Mesenchymal stem cell (in vitro differentiated cells and primary cell): ENCODE measurements around the gene TXNRD3.

Experiments
- DNase-seq: peaks from one replicate; pipeline ENCODE4 v3.0.0-alpha.2; 2013
- H2AFZ ChIP-seq: one replicate; pipeline ENCODE4 v1.6.1; 2013; ENCODE audit warnings: low read depth, mild to moderate bottlenecking, control low read depth, inconsistent platforms, low read length, moderate library complexity
- H2AK5ac ChIP-seq: 2 replicates; pipeline ENCODE4 v1.6.1; 2013; ENCODE audit warnings: low read length, moderate library complexity, mild to moderate bottlenecking, inconsistent platforms; ENCODE audit not compliant: severe bottlenecking
- H2BK120ac ChIP-seq: one replicate; pipeline ENCODE4 v1.6.1; 2013; ENCODE audit warnings: low read depth, mild to moderate bottlenecking, inconsistent platforms, low read length, moderate library complexity
- H2BK12ac ChIP-seq, 2 experiments: one replicate each; pipeline ENCODE4 v1.6.1; 2013; ENCODE audit warnings: inconsistent platforms in 2 of 2, low read length in 2 of 2, mild to moderate bottlenecking in 2 of 2, moderate library complexity in 2 of 2, control low read depth in 1 of 2
- H2BK15ac ChIP-seq: one replicate; pipeline ENCODE4 v1.6.1; 2013; ENCODE audit warnings: mild to moderate bottlenecking, low read depth, inconsistent platforms; ENCODE audit not compliant: poor library complexity, severe bottlenecking
- H2BK5ac ChIP-seq: 2 replicates; pipeline ENCODE4 v1.6.1; 2013; ENCODE audit warnings: low read depth, mild to moderate bottlenecking, low read length, control low read depth, inconsistent platforms; ENCODE audit not compliant: poor library complexity, severe bottlenecking
- H3K14ac ChIP-seq, 2 experiments: one replicate each; pipeline ENCODE4 v1.6.1; 2013; ENCODE audit warnings: inconsistent platforms in 2 of 2, low read length in 2 of 2, control low read depth in 1 of 2, mild to moderate bottlenecking in 1 of 2, moderate library complexity in 1 of 2
- H3K18ac ChIP-seq, 2 experiments: one replicate each; pipeline ENCODE4 v1.6.1; 2013; ENCODE audit warnings: inconsistent platforms in 2 of 2, low read length in 2 of 2, control low read depth in 1 of 2, low read depth in 1 of 2, mild to moderate bottlenecking in 1 of 2
- H3K23ac ChIP-seq, 2 experiments: one replicate each; pipeline ENCODE4 v1.6.1; 2013; ENCODE audit warnings: inconsistent platforms in 2 of 2, low read length in 2 of 2, mild to moderate bottlenecking in 2 of 2, moderate library complexity in 2 of 2, control low read depth in 1 of 2
- H3K27ac ChIP-seq: 2 replicates; pipeline ENCODE4 v1.5.1; 2013; ENCODE audit warnings: mild to moderate bottlenecking, moderate library complexity, low read length, control low read depth, inconsistent platforms; ENCODE audit not compliant: poor library complexity, severe bottlenecking
- H3K27me3 ChIP-seq, 2 experiments: 2 replicates each; pipeline versions ENCODE4 v1.6.1 to v1.7.0; 2013; ENCODE audit warnings: low read length in 2 of 2, mild to moderate bottlenecking in 2 of 2, moderate library complexity in 2 of 2, control low read depth in 1 of 2, inconsistent platforms in 1 of 2; ENCODE audit not compliant: control insufficient read depth in 1 of 2, insufficient read depth in 1 of 2
- H3K36me3 ChIP-seq, 2 experiments: 2 replicates each; pipeline versions ENCODE4 v1.6.1 to v1.7.0; 2013; ENCODE audit warnings: low read length in 2 of 2, control low read depth in 1 of 2, inconsistent platforms in 1 of 2, low read depth in 1 of 2, mild to moderate bottlenecking in 1 of 2; ENCODE audit not compliant: insufficient read depth in 2 of 2, control insufficient read depth in 1 of 2
- H3K4ac ChIP-seq, 2 experiments: one replicate each; pipeline ENCODE4 v1.6.1; 2013; ENCODE audit warnings: inconsistent platforms in 2 of 2, low read length in 2 of 2, mild to moderate bottlenecking in 2 of 2, moderate library complexity in 2 of 2, control low read depth in 1 of 2, low read depth in 1 of 2
- H3K4me1 ChIP-seq: 2 replicates; pipeline ENCODE4 v1.6.1; 2013; ENCODE audit warnings: low read depth, low read length, control low read depth; ENCODE audit not compliant: control insufficient read depth, insufficient read depth
- H3K4me2 ChIP-seq: 2 replicates; pipeline ENCODE4 v1.6.1; 2013; ENCODE audit warnings: low read length, mild to moderate bottlenecking, inconsistent platforms; ENCODE audit not compliant: poor library complexity, severe bottlenecking
- H3K4me3 ChIP-seq, 2 experiments: 2 replicates each; pipeline versions ENCODE4 v1.5.1 to v1.7.0; 2013; ENCODE audit warnings: low read length in 2 of 2, mild to moderate bottlenecking in 2 of 2, control low read depth in 1 of 2, low read depth in 1 of 2; ENCODE audit not compliant: insufficient read depth in 1 of 2
- H3K79me1 ChIP-seq: replicated peaks from 2 replicates; pipeline ENCODE4 v1.6.1; 2013; ENCODE audit warnings: mild to moderate bottlenecking, control low read depth, low read length, inconsistent platforms; ENCODE audit not compliant: poor library complexity, severe bottlenecking
- H3K9ac ChIP-seq: 2 replicates; pipeline ENCODE4 v1.7.0; 2013; ENCODE audit warnings: mild to moderate bottlenecking, low read length, moderate library complexity
- H3K9me3 ChIP-seq: 2 replicates; pipeline ENCODE4 v1.7.0; 2013; ENCODE audit warnings: mild to moderate bottlenecking, low read length; ENCODE audit not compliant: control insufficient read depth
- H4K8ac ChIP-seq: one replicate; pipeline ENCODE4 v1.6.1; 2013; ENCODE audit warnings: inconsistent platforms, mild to moderate bottlenecking, low read length, moderate library complexity
- H4K91ac ChIP-seq: one replicate; pipeline ENCODE4 v1.6.1; 2013; ENCODE audit warnings: mild to moderate bottlenecking, low read length, inconsistent platforms
- WGBS: methylation state at CpG from one replicate; pipeline ENCODE4 v1.1.7; 2013; ENCODE audit warnings: mixed read lengths; 5-methylcytosine and 5-hydroxymethylcytosine counted together

Gene TXNRD3

GRCh38 chr3:126696701-126697267 is 41.9 kb upstream of the TXNRD3 start:
- Histone ChIP-seq H3K36me3 (no peaks in the 10 kb centered on the region), H2AK5ac (no peak overlapping the region), H3K4me1 (no peaks in the 10 kb centered on the region), H2BK15ac (no peak overlapping the region), H4K8ac (no peak overlapping the region), H3K9ac (no peak overlapping the region), H2BK120ac (no peak overlapping the region), H3K23ac (no peak overlapping the region), H3K4me3 (no peak overlapping the region), H3K18ac (no peak overlapping the region), H2BK12ac (no peak overlapping the region), H2BK5ac (no peak overlapping the region), H3K4me2 (no peak overlapping the region), H3K9me3 (peaks cover 5% of the 10 kb centered on the region), H3K27me3 (peaks cover 36 to 59% of the 10 kb centered on the region in 2 experiments), H2AFZ (no peak overlapping the region), H3K4ac (no peak overlapping the region), H3K79me1 (no peaks in the 10 kb centered on the region), H3K27ac (no peak overlapping the region), H3K14ac (no peak overlapping the region), H4K91ac (no peak overlapping the region)
- WGBS = 81% methylated on average over 5 of the region's 5 CpGs
- no peak for DNase-seq

GRCh38 chr3:126693921-126694320 is 39.0 kb upstream of the TXNRD3 start:
- H3K4me1 ChIP-seq = no peaks in the 10 kb centered on the region
- H4K8ac ChIP-seq = no peak overlapping the region
- no peak overlapping the region for H2BK5ac ChIP-seq
- no peak overlapping the region for H2BK15ac ChIP-seq
- H2BK120ac ChIP-seq = no peak overlapping the region
- no peak for DNase-seq
- no peak overlapping the region for H2BK12ac ChIP-seq
- H3K9ac ChIP-seq = no peak overlapping the region
- H2AFZ ChIP-seq = no peak overlapping the region
- no peak overlapping the region for H2AK5ac ChIP-seq
- H3K36me3 ChIP-seq = no peaks in the 10 kb centered on the region
- H3K9me3 ChIP-seq = no peaks in the 10 kb centered on the region
- H3K4me2 ChIP-seq = no peak overlapping the region
- 92% methylated on average over 3 of the region's 3 CpGs for WGBS
- no peak overlapping the region for H3K27ac ChIP-seq
- no peaks in the 10 kb centered on the region for H3K79me1 ChIP-seq
- peaks cover 35 to 54% of the 10 kb centered on the region in 2 experiments for H3K27me3 ChIP-seq
- no peak overlapping the region for H3K4me3 ChIP-seq
- H3K4ac ChIP-seq = no peak overlapping the region
- H3K14ac ChIP-seq = no peak overlapping the region
- H4K91ac ChIP-seq = no peak overlapping the region
- no peak overlapping the region for H3K18ac ChIP-seq
- H3K23ac ChIP-seq = no peak overlapping the region

GRCh38 chr3:126692858-126693257 is 37.9 kb upstream of the TXNRD3 start:
- 75% methylated on average over 3 of the region's 5 CpGs for WGBS

DNA sequence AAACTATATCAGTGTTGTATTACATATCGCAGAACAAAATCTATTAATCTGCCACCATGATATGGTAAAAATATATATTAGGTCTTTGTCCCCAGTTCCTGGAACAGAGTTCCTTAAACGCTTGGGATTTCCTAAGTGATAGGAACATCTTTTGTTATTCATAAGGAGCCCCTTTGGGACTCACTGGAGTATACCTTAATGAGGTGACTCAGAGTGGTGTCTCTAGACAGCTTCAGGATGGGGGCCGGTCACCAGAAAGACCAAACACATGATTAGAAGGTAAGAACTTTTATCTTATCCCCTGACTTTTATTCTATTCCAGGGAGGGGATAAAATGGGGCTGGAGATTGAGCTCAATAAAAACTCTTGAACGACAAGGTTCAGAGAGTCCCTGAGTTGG is 36.8 kb upstream of the TXNRD3 start:
- no peak overlapping the region for H2AFZ ChIP-seq
- 68% methylated on average over 3 of the region's 4 CpGs for WGBS
- no peaks in the 10 kb centered on the region for H3K9me3 ChIP-seq
- no peak overlapping the region for H3K4ac ChIP-seq
- H3K23ac ChIP-seq = no peak overlapping the region
- no peaks in the 10 kb centered on the region for H3K4me1 ChIP-seq
- H3K18ac ChIP-seq = no peak overlapping the region
- H3K36me3 ChIP-seq = no peaks in the 10 kb centered on the region
- no peak overlapping the region for H2BK12ac ChIP-seq
- H2AK5ac ChIP-seq = no peak overlapping the region
- no peak overlapping the region for H3K4me2 ChIP-seq
- H2BK120ac ChIP-seq = no peak overlapping the region
- H3K79me1 ChIP-seq = no peaks in the 10 kb centered on the region
- peaks cover 30 to 54% of the 10 kb centered on the region in 2 experiments for H3K27me3 ChIP-seq
- H2BK15ac ChIP-seq = no peak overlapping the region
- no peak overlapping the region for H3K14ac ChIP-seq
- H3K27ac ChIP-seq = no peak overlapping the region
- DNase-seq = no peak
- no peak overlapping the region for H3K4me3 ChIP-seq
- H4K91ac ChIP-seq = no peak overlapping the region
- H4K8ac ChIP-seq = no peak overlapping the region
- H3K9ac ChIP-seq = no peak overlapping the region
- no peak overlapping the region for H2BK5ac ChIP-seq

More at GRCh38 chr3:126692858-126693257, 37.9 kb upstream of the TXNRD3 start:
- Histone ChIP-seq H3K27ac (no peak overlapping the region), H3K4me1 (no peaks in the 10 kb centered on the region), H4K91ac (no peak overlapping the region), H3K18ac (no peak overlapping the region), H3K9me3 (no peaks in the 10 kb centered on the region), H2BK120ac (no peak overlapping the region), H3K79me1 (no peaks in the 10 kb centered on the region), H2AK5ac (no peak overlapping the region), H3K14ac (no peak overlapping the region), H3K9ac (no peak overlapping the region), H3K27me3 (peaks cover 31 to 54% of the 10 kb centered on the region in 2 experiments), H3K36me3 (no peaks in the 10 kb centered on the region), H3K4ac (no peak overlapping the region), H3K4me2 (no peak overlapping the region), H2BK5ac (no peak overlapping the region), H4K8ac (no peak overlapping the region), H3K23ac (no peak overlapping the region), H2BK12ac (no peak overlapping the region), H2AFZ (no peak overlapping the region), H2BK15ac (no peak overlapping the region), H3K4me3 (no peak overlapping the region)
- no peak for DNase-seq
